Transverse colon (tissue), 4 donors: ENCODE measurements around the gene HSPA2. TPM values are rescaled to one million over a fixed set of nuclear protein-coding genes. Genes with fewer than 3 reads are reported as not detected.

Experiments used
- DNase-seq: peaks from one replicate; pipeline ENCODE4 v3.0.0-alpha.2; 2019
- H3K27ac ChIP-seq, 4 donors: fragments of 200-600 bp; sonication (generic); 2 replicates each; pipeline ENCODE4 v1.5.1; 2016 to 2018; ENCODE audit warnings: inconsistent platforms in 4 of 4
- H3K27me3 ChIP-seq: fragments of 200-600 bp; sonication (generic); 2 replicates; pipeline ENCODE4 v1.5.1; 2017; ENCODE audit warnings: inconsistent platforms
- H3K36me3 ChIP-seq, 4 donors: fragments of 200-600 bp; sonication (generic); 2 replicates each; pipeline ENCODE4 v1.5.1; 2017 to 2019; ENCODE audit warnings: inconsistent platforms in 4 of 4
- H3K4me1 ChIP-seq, 4 donors: fragments of 200-600 bp; sonication (generic); 2 replicates each; pipeline ENCODE4 v1.5.1; 2017 to 2020; ENCODE audit warnings: inconsistent platforms in 4 of 4
- H3K4me3 ChIP-seq, 4 donors: fragments of 200-600 bp; sonication (generic); 1 replicate in 1 of 4; 2 replicates in 3 of 4; pipeline versions ENCODE4 v1.5.1 to v1.6.1; 2017 to 2019; ENCODE audit warnings: inconsistent platforms in 4 of 4
- H3K9me3 ChIP-seq, 2 donors: fragments of 200-600 bp; sonication (generic); 2 replicates each; pipeline ENCODE4 v1.5.1; 2017 to 2019; ENCODE audit warnings: inconsistent platforms in 2 of 2
- CTCF ChIP-seq, 5 experiments: fragments of 200-600 bp in 3 of 5; fragments of 450-650 bp in 2 of 5; sonication (generic) in 3 of 5; IDR thresholded peaks; 1 replicate in 2 of 5; 2 replicates in 3 of 5; pipeline ENCODE4 v1.5.1; 2016 to 2017; ENCODE audit warnings: antibody characterized with exemption in 5 of 5, inconsistent platforms in 3 of 5, mild to moderate bottlenecking in 2 of 5, moderate library complexity in 1 of 5
- EP300 ChIP-seq: sonication (generic); formaldehyde crosslinking; IDR thresholded peaks from one replicate; pipeline ENCODE4 v1.6.1; 2017; ENCODE audit warnings: antibody characterized with exemption, low read depth
- POLR2A ChIP-seq: fragments of 450-650 bp; IDR thresholded peaks from one replicate; pipeline ENCODE4 v1.6.1; 2016; ENCODE audit warnings: antibody characterized with exemption, mild to moderate bottlenecking, moderate library complexity
- POLR2AphosphoS5 ChIP-seq, 3 donors: sonication (generic); formaldehyde crosslinking; IDR thresholded peaks; one replicate each; pipeline ENCODE4 v1.6.1; 2016; ENCODE audit warnings: antibody characterized with exemption in 3 of 3
- WGBS, 2 donors: methylation state at CpG; one replicate each; pipeline ENCODE4 v1.1.5; 2018; ENCODE audit warnings: low coverage in 1 of 2; 5-methylcytosine and 5-hydroxymethylcytosine counted together
- in situ Hi-C, 4 donors: fragments of 200-750 bp; cut with MboI; loops; one replicate each; pipeline versions ENCODE4 v1.15.0 to v1.15.1; 2017; ENCODE audit warnings: low sequenced_read_pairs in 3 of 4, low pct_ligation_motif_present in 1 of 4, low pct_unique_long_range_greater_than_20kb in 1 of 4
- intact Hi-C: fragments of 100-400 bp; cut with DNase I; formaldehyde crosslinking; loops from one replicate; pipeline ENCODE4 v1.15.1; 2023; ENCODE audit warnings: low total_unique reads
- total RNA-seq, 4 donors: library from RNA; depleted of rRNA; stranded (reverse); fragments of >200 nt; gene quantifications; one replicate each; pipeline ENCODE4 v1.1.0, GENCODE V29; 2016

The HSPA2 gene
- total RNA-seq, 4 donors from 2014 or later, result 28.1 to 61.5 (median 42.1) TPM

GRCh38 chr14:64504897-64505794 is 35.4 kb upstream of the HSPA2 start:
- peak overlapping the region; percentile 71 to 92 (median 74) for H3K4me3 ChIP-seq
- 0% methylated on average over 16 to 67 of the region's 68 CpGs for WGBS, 2 donors
- peak overlapping the region; percentile 98 to 100 (median 100) for H3K27ac ChIP-seq
- in situ Hi-C loops (no loop called here), intact Hi-C loops (no loop called here)
- H3K36me3 ChIP-seq, result no peaks in the 10 kb centered on the region
- no peaks in the 10 kb centered on the region for H3K27me3 ChIP-seq
- TF ChIP-seq POLR2AphosphoS5 (IDR thresholded peaks at IDR 0.05) (peak; percentile 6 to 54 (median 14)), POLR2A (no peak)
- no peaks in the 10 kb centered on the region for H3K9me3 ChIP-seq
- DNase-seq, result peak; percentile 92
- peaks cover 11 to 69% (median 50%) of the 10 kb centered on the region in 4 donors for H3K4me1 ChIP-seq

- Histone ChIP-seq H3K27me3 (no peaks in the 10 kb centered on the region), H3K9me3 (no peaks in the 10 kb centered on the region), H3K4me3 (peak overlapping the region in 1 of 4 donors; percentile 75), H3K4me1 (peaks cover 6 to 70% (median 45%) of the 10 kb centered on the region in 4 donors), H3K27ac (peak overlapping the region; percentile 98 to 100 (median 100)), H3K36me3 (no peaks in the 10 kb centered on the region)
- TF ChIP-seq EP300, result no peak
- no peak for TF ChIP-seq POLR2A
- TF ChIP-seq CTCF (IDR thresholded peaks at IDR 0.05), result no peak
- TF ChIP-seq POLR2AphosphoS5 (IDR thresholded peaks at IDR 0.05), result no peak
- in situ Hi-C loops (no loop called here), intact Hi-C loops (no loop called here)
- no peak for DNase-seq
- 23 to 32% methylated on average over 3 of the region's 3 CpGs for WGBS, 2 donors
Measured at GRCh38 chr14:64506721-64507120, 33.8 kb upstream of the HSPA2 start.

GRCh38 chr14:64507376-64508156 is 33.0 kb upstream of the HSPA2 start:
- no peaks in the 10 kb centered on the region for H3K9me3 ChIP-seq
- in situ Hi-C loops (no loop called here), intact Hi-C loops (no loop called here)
- no peak overlapping the region for H3K4me3 ChIP-seq
- DNase-seq, result no peak
- peaks cover 0 to 68% (median 40%) of the 10 kb centered on the region in 4 donors for H3K4me1 ChIP-seq
- peak overlapping the region; percentile 98 to 100 (median 100) for H3K27ac ChIP-seq
- H3K27me3 ChIP-seq, result no peaks in the 10 kb centered on the region
- no peak for TF ChIP-seq EP300
- no peak for TF ChIP-seq POLR2AphosphoS5 (IDR thresholded peaks at IDR 0.05)
- TF ChIP-seq POLR2A, result no peak
- TF ChIP-seq CTCF (IDR thresholded peaks at IDR 0.05), result no peak
- 56 to 62% methylated on average over 4 of the region's 4 CpGs for WGBS, 2 donors
- no peaks in the 10 kb centered on the region for H3K36me3 ChIP-seq

- no peak overlapping the region for H3K4me3 ChIP-seq
- no peaks in the 10 kb centered on the region for H3K27me3 ChIP-seq
- intact Hi-C loops (no loop called here), in situ Hi-C loops (no loop called here)
- no peak for TF ChIP-seq EP300
- no peak for TF ChIP-seq POLR2A
- TF ChIP-seq CTCF (IDR thresholded peaks at IDR 0.05), result no peak
- no peak for TF ChIP-seq POLR2AphosphoS5 (IDR thresholded peaks at IDR 0.05)
- H3K36me3 ChIP-seq, result no peaks in the 10 kb centered on the region
- H3K9me3 ChIP-seq, result no peaks in the 10 kb centered on the region
- peaks cover 0 to 65% (median 40%) of the 10 kb centered on the region in 4 donors for H3K4me1 ChIP-seq
- 23 to 40% methylated on average over 1 of the region's 1 CpG for WGBS, 2 donors
- DNase-seq, result no peak
- no peak overlapping the region for H3K27ac ChIP-seq
Measured at GRCh38 chr14:64508215-64508776, 32.2 kb upstream of the HSPA2 start.
